Measurements from ENCODE around the gene SLC5A11. TPM values are rescaled to one million over a fixed set of nuclear protein-coding genes. Genes with fewer than 3 reads are reported as not detected.

The SLC5A11 gene
- total and polyA plus RNA-seq, 2 of the 13 experiments (the other 11 are each of a cell fraction or from before 2014, with no cell fraction given) = 1.2 to 3.3 TPM

GRCh38 chr16:24946155-24946554, 100.4 kb downstream of the SLC5A11 start:
- Histone ChIP-seq H3K27ac (ENCODE audit: extremely low read length, insufficient read depth, low read length) (no peak overlapping the region), H3K9me3 (ENCODE audit: low read length) (no peaks in the 10 kb centered on the region), H3K4me1 (ENCODE audit: insufficient read depth, low read length) (no peaks in the 10 kb centered on the region), H3K4me2 (ENCODE audit: low read depth, low read length) (no peak overlapping the region), H3K79me2 (ENCODE audit: insufficient read depth, low read length) (no peaks in the 10 kb centered on the region), H4K20me1 (ENCODE audit: insufficient read depth, low read length) (no peaks in the 10 kb centered on the region), H2AFZ (ENCODE audit: low read length) (no peak overlapping the region), H3K36me3 (replicated peaks in 1 of 2; ENCODE audit: control insufficient read depth in 1 of 2, insufficient read depth in 2 of 2, low read length in 2 of 2) (peaks cover 15 to 49% of the 10 kb centered on the region in 2 experiments), H3K4me3 (replicated peaks in 1 of 3; ENCODE audit: insufficient read depth in 1 of 3, low read depth in 2 of 3, low read length in 3 of 3) (no peak overlapping the region), H3K9ac (ENCODE audit: insufficient read depth, low read depth, low read length) (no peak overlapping the region), H3K27me3 (ENCODE audit: control insufficient read depth in 1 of 2, insufficient read depth in 2 of 2, low read length in 2 of 2) (no peaks in the 10 kb centered on the region)
- in situ Hi-C loops (cut with HindIII; ENCODE audit: extremely low pct_ligation_motif_present, low pct_unique_long_range_greater_than_20kb) = no loop called here
- FAIRE-seq (no peak), ATAC-seq (no peak), DNase-seq (ENCODE audit: low spot score) (no peak)
- no TSS peak for BruUV-seq (replicated peaks)
- WGBS (ENCODE audit: low lambda C conversion rate) = 95% methylated on average over 6 of the region's 6 CpGs
- TF ChIP-seq MTF2 (CRISPR knock-in tag; IDR thresholded peaks at IDR 0.05; ENCODE audit: borderline replicate concordance) (no peak), ZFP36 (IDR thresholded peaks at IDR 0.05; ENCODE audit: borderline replicate concordance, low read depth, low read length, partially characterized antibody) (no peak), ZBTB49 (CRISPR knock-in tag; IDR thresholded peaks at IDR 0.05; ENCODE audit: borderline replicate concordance) (no peak), LCORL (IDR thresholded peaks at IDR 0.05) (no peak), LCORL (CRISPR knock-in tag; IDR thresholded peaks at IDR 0.05) (no peak), TOPORS (CRISPR knock-in tag; IDR thresholded peaks at IDR 0.05) (no peak), ZMYM3 (CRISPR knock-in tag; IDR thresholded peaks at IDR 0.05) (no peak), ZBTB38 (CRISPR knock-in tag; IDR thresholded peaks at IDR 0.05) (no peak), ZNF343 (CRISPR knock-in tag; IDR thresholded peaks at IDR 0.05) (no peak), ZNF704 (CRISPR knock-in tag; IDR thresholded peaks at IDR 0.05; ENCODE audit: borderline replicate concordance) (no peak), PREB (CRISPR knock-in tag; IDR thresholded peaks at IDR 0.05) (no peak), RNF219 (CRISPR knock-in tag; IDR thresholded peaks at IDR 0.05) (no peak), ZNF841 (CRISPR knock-in tag; IDR thresholded peaks at IDR 0.05; ENCODE audit: borderline replicate concordance) (no peak), MIER2 (CRISPR knock-in tag; IDR thresholded peaks at IDR 0.05) (no peak), REPIN1 (CRISPR knock-in tag; IDR thresholded peaks at IDR 0.05; ENCODE audit: borderline replicate concordance, low read depth) (no peak), ZNF670 (CRISPR knock-in tag; IDR thresholded peaks at IDR 0.05; ENCODE audit: borderline replicate concordance) (no peak), ATM (IDR thresholded peaks at IDR 0.05; ENCODE audit: borderline replicate concordance) (no peak), SMC3 (IDR thresholded peaks at IDR 0.05; ENCODE audit: low read length) (no peak)
- intact Hi-C loops (cut with micrococcal nuclease; ENCODE audit: unreplicated experiment) = no loop called here
- CTCF ChIA-PET (ENCODE audit: low intra/inter-chr PET ratio, low total read pairs) = no interaction called here
- POLR2A ChIA-PET = no interaction called here

Measured in HepG2 (cell line).